AG04450 (cell line): ENCODE measurements around the gene LONP2. TPM values are rescaled to one million over a fixed set of nuclear protein-coding genes. Genes with fewer than 3 reads are reported as not detected.

Experiments
- CTCF ChIA-PET: fragments of 300-600, 350-600 bp; formaldehyde crosslinking; extraction: SDS; loops from one replicate; lab custom pipeline; 2022; ENCODE audit warnings: antibody characterized with exemption, inconsistent platforms; lab: Charles Lee
- POLR2A ChIA-PET: fragments of 350-600 bp; formaldehyde crosslinking; extraction: SDS; loops from one replicate; lab custom pipeline; 2021; ENCODE audit warnings: antibody characterized with exemption, inconsistent platforms; lab: Yijun Ruan, JAX
- DNase-seq: peaks from one replicate; pipeline ENCODE4 v3.0.0-alpha.2; 2011; ENCODE audit warnings: low read depth, low spot score
- H3K27ac ChIP-seq: one replicate; pipeline ENCODE4 v1.5.1; 2012; ENCODE audit warnings: low read depth, low read length, control low read depth
- H3K27me3 ChIP-seq: one replicate; pipeline ENCODE4 v1.6.0; 2012; ENCODE audit warnings: low read length; ENCODE audit not compliant: control insufficient read depth, insufficient read depth
- H3K4me3 ChIP-seq: 2 replicates; pipeline ENCODE4 v1.5.1; 2011; ENCODE audit warnings: mild to moderate bottlenecking, low read depth, low read length, control low read depth
- H3K9me3 ChIP-seq: 2 replicates; pipeline ENCODE4 v1.5.1; 2012; ENCODE audit warnings: low read length; ENCODE audit not compliant: control insufficient read depth, insufficient read depth
- polyA plus RNA-seq: library from polyadenylated mRNA; depleted of rRNA; stranded (reverse); fragments of >200 nt; gene quantifications from 2 replicates; pipeline ENCODE4 v1.2.3, GENCODE V29; 2011
- TF ChIP-seq, protein P1 (sequence below): IDR thresholded peaks from 2 replicates; pipeline ENCODE4 v1.5.1; 2011; ENCODE audit warnings: low read depth, low read length, control low read depth, inconsistent platforms

Gene LONP2
- polyA plus RNA-seq, 1 experiment, result 63.7 TPM

GRCh38 chr16:48361540-48362144 lies 117.5 kb downstream of the LONP2 start:
- ChIA-PET POLR2A (no interaction called here), CTCF (interaction anchor here (1.0 to 3.0 kb wide), 4 partner anchors 7 to 269 kb away, joined by 5 to 21 read pairs (median 6); no protein-coding TSS in a partner anchor)
- Histone ChIP-seq H3K9me3 (no peaks in the 10 kb centered on the region), H3K4me3 (no peak overlapping the region), H3K27me3 (no peaks in the 10 kb centered on the region), H3K27ac (no peak overlapping the region)
- TF ChIP-seq, protein P1, sequence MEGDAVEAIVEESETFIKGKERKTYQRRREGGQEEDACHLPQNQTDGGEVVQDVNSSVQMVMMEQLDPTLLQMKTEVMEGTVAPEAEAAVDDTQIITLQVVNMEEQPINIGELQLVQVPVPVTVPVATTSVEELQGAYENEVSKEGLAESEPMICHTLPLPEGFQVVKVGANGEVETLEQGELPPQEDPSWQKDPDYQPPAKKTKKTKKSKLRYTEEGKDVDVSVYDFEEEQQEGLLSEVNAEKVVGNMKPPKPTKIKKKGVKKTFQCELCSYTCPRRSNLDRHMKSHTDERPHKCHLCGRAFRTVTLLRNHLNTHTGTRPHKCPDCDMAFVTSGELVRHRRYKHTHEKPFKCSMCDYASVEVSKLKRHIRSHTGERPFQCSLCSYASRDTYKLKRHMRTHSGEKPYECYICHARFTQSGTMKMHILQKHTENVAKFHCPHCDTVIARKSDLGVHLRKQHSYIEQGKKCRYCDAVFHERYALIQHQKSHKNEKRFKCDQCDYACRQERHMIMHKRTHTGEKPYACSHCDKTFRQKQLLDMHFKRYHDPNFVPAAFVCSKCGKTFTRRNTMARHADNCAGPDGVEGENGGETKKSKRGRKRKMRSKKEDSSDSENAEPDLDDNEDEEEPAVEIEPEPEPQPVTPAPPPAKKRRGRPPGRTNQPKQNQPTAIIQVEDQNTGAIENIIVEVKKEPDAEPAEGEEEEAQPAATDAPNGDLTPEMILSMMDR, result no peak
- no peak for DNase-seq

- peak overlapping the region; percentile 95 for H3K27ac ChIP-seq
- no peaks in the 10 kb centered on the region for H3K27me3 ChIP-seq
- CTCF ChIA-PET, result interaction anchor here (0.6 to 4.2 kb wide), 9 partner anchors 9 to 265 kb away, joined by 3 to 44 read pairs (median 4); no protein-coding TSS in a partner anchor
- peak overlapping the region; percentile 63 for H3K4me3 ChIP-seq
- TF ChIP-seq, protein P1, result no peak
- POLR2A ChIA-PET, result interaction anchor here (0.5 to 2.4 kb wide), 6 partner anchors 10 to 249 kb away, joined by 3 to 18 read pairs (median 4); partner anchors contain the start of gene N4BP1
- no peaks in the 10 kb centered on the region for H3K9me3 ChIP-seq
- no peak for DNase-seq
Observed at GRCh38 chr16:48365025-48365600, 121.0 kb downstream of the LONP2 start.

DNA sequence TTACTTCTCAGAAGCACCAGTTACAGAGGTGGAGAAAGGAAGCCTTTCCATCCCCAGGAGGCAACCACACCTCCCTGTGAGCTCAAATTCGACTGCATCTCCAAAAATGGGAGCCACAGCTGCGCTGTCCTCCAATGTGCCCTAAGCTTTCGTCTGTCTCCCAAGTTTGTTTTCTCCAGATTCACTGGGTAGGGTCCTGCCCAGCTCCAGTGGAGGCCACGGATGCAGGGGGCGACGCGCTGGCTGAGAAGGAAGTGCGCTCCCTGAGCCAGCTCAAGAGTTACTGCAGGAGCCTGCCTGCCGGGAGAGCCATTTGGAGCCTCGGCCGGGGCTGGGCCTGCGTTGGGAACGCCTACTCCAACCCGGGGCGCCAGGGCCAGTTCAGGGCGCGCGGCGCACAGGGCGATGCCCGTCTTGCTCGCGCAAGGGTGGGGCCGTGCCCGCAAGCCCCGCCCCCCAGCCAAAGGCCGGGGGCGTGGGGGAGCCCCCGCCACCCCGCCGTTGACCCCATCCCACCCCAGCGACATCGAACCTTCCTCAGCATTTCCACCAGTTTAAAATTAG lies 121.6 kb downstream of the LONP2 start:
- TF ChIP-seq, protein P1, result peak; percentile 17; the same call in 1 of the 2 replicates
- Histone ChIP-seq H3K4me3 (peak overlapping the region; percentile 63), H3K27ac (peak overlapping the region; percentile 95), H3K9me3 (no peaks in the 10 kb centered on the region), H3K27me3 (no peaks in the 10 kb centered on the region)
- DNase-seq, result no peak
- ChIA-PET CTCF (interaction anchor here (0.6 to 4.2 kb wide), 9 partner anchors 10 to 265 kb away, joined by 3 to 44 read pairs (median 4); no protein-coding TSS in a partner anchor), POLR2A (interaction anchor here (0.5 to 2.4 kb wide), 13 partner anchors 9 to 248 kb away, joined by 3 to 18 read pairs (median 4); partner anchors contain the start of gene N4BP1)

DNA sequence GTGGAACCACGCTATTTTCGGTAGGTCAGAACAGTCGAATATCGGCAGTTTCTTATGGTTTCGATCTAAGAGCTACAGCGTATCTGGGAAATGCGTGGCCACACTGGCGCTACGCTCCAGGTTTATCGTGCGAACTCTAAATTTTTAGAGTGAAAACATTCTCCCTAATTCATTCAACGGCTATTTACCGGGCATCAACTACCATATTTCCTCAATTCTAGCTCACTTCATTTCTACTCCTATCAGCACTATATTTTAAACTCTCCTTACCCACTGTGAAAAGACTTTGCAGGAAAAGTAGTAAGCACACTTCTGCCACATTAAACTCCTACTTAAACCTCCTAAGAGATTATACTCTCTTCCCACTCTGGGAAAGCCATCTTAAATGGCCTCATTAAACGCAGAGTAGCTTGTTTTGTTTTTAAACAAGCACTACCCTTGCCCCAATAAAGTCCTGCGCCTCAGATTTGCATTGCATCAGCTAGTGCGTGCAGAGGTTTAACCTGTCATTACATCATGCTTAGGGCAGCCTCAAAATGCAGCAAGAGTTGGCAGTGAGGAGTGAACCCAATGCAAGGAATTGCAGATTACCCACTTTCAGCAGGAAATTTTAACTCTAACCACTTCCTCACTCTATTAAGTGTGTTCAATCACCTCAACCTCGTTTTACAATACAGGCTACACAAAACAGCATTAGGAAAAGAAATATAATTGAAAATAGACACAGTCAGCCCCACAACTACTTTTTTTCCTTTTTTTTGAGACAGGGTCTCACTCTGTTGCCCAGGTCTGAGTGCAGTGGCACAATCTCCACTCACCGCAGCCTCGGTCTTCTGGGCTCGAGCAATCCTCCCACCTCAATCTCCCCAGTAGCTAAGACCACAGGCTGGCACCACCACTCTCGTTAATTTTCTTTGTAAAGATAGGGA lies 122.3 kb downstream of the LONP2 start:
- peak overlapping the region; percentile 95 for H3K27ac ChIP-seq
- TF ChIP-seq, protein P1, result no peak
- ChIA-PET CTCF (interaction anchor here (0.6 to 4.2 kb wide), 8 partner anchors 9 to 264 kb away, joined by 3 to 44 read pairs (median 6); no protein-coding TSS in a partner anchor), POLR2A (interaction anchor here (0.6 to 2.4 kb wide), 13 partner anchors 8 to 256 kb away, joined by 3 to 18 read pairs (median 4); partner anchors contain the start of gene N4BP1)
- DNase-seq, result peak; percentile 70
- H3K9me3 ChIP-seq, result no peaks in the 10 kb centered on the region
- H3K4me3 ChIP-seq, result peak overlapping the region; percentile 63
- no peaks in the 10 kb centered on the region for H3K27me3 ChIP-seq
